Tibial nerve (tissue), 4 donors: ENCODE results near the gene CBFB. TPM values are rescaled to one million over a fixed set of nuclear protein-coding genes. Genes with fewer than 3 reads are reported as not detected.

Experiments used
- DNase-seq, 2 donors: peaks; one replicate each; pipeline ENCODE4 v3.0.0-alpha.2; 2019; ENCODE audit warnings: low spot score in 2 of 2
- H3K27ac ChIP-seq, 4 donors: fragments of 200-600 bp; sonication (generic) in 3 of 4; one replicate each; pipeline ENCODE4 v1.5.1; 2017 to 2019; ENCODE audit warnings: mild to moderate bottlenecking in 1 of 4
- H3K27me3 ChIP-seq, 2 donors: fragments of 200-600 bp; sonication (generic) in 1 of 2; one replicate each; pipeline versions ENCODE4 v1.5.1 to v1.6.0; 2017 to 2019
- H3K36me3 ChIP-seq, 3 donors: fragments of 200-600 bp; sonication (generic); one replicate each; pipeline ENCODE4 v1.5.1; 2018 to 2019
- H3K4me1 ChIP-seq, 4 donors: fragments of 200-600 bp; sonication (generic) in 3 of 4; one replicate each; pipeline ENCODE4 v1.5.1; 2017 to 2019
- H3K4me3 ChIP-seq, 4 donors: fragments of 200-600 bp; sonication (generic) in 3 of 4; one replicate each; pipeline ENCODE4 v1.5.1; 2017 to 2019; ENCODE audit warnings: mild to moderate bottlenecking in 1 of 4, moderate library complexity in 1 of 4
- H3K9me3 ChIP-seq, 4 donors: fragments of 200-600 bp; sonication (generic) in 3 of 4; one replicate each; pipeline ENCODE4 v1.5.1; 2017 to 2019
- CTCF ChIP-seq, 5 experiments: fragments of 200-600 bp in 3 of 5; fragments of 450-650 bp in 2 of 5; sonication (generic) in 3 of 5; IDR thresholded peaks; one replicate each; pipeline ENCODE4 v1.5.1; 2016 to 2019; ENCODE audit warnings: antibody characterized with exemption in 5 of 5, mild to moderate bottlenecking in 3 of 5, moderate library complexity in 2 of 5
- EP300 ChIP-seq, 2 donors: sonication (generic); formaldehyde crosslinking; IDR thresholded peaks; one replicate each; pipeline ENCODE4 v1.6.1; 2017; ENCODE audit warnings: antibody characterized with exemption in 2 of 2, mild to moderate bottlenecking in 1 of 2
- POLR2A ChIP-seq, 2 donors: fragments of 450-650 bp; IDR thresholded peaks; one replicate each; pipeline ENCODE4 v1.6.1; 2017; ENCODE audit warnings: antibody characterized with exemption in 2 of 2, mild to moderate bottlenecking in 2 of 2, moderate library complexity in 2 of 2
- WGBS, 2 donors: methylation state at CpG; one replicate each; pipeline ENCODE4 v1.1.5; 2018; 5-methylcytosine and 5-hydroxymethylcytosine counted together
- total RNA-seq, 4 donors: library from RNA; depleted of rRNA; stranded (reverse); fragments of >200 nt; gene quantifications; one replicate each; pipeline ENCODE4 v1.1.0, GENCODE V29; 2016

The CBFB gene
- total RNA-seq, 4 donors from 2014 or later, result 46.7 to 70.5 (median 59.9) TPM

- H3K9me3 ChIP-seq, result no peaks in the 10 kb centered on the region
- H3K27ac ChIP-seq, result peak overlapping the region; percentile 78 to 82 (median 80)
- H3K4me3 ChIP-seq, result peak overlapping the region; percentile 36 to 62 (median 58)
- WGBS, 2 donors, result 0% methylated on average over 47 of the region's 70 CpGs; no CpG with 5 or more reads in 1 of the 2 donors
- H3K27me3 ChIP-seq, result no peaks in the 10 kb centered on the region
- H3K4me1 ChIP-seq, result peaks cover 0 to 22% (median 10%) of the 10 kb centered on the region in 4 donors
- H3K36me3 ChIP-seq, result no peaks in the 10 kb centered on the region
- DNase-seq, result peak; percentile 61 to 65
- TF ChIP-seq CTCF (IDR thresholded peaks at IDR 0.05), result peak in 4 of 5 experiments; percentile 6 to 70 (median 25)
- peak in 1 of 2 donors; percentile 39 for TF ChIP-seq POLR2A (IDR thresholded peaks at IDR 0.05)
- peak in 1 of 2 donors; percentile 36 for TF ChIP-seq EP300 (IDR thresholded peaks at IDR 0.05)
Observed at GRCh38 chr16:67013823-67014633, 14.9 kb upstream of the CBFB start.

- H3K4me1 ChIP-seq, result peaks cover 0 to 22% (median 10%) of the 10 kb centered on the region in 4 donors
- no peaks in the 10 kb centered on the region for H3K9me3 ChIP-seq
- H3K4me3 ChIP-seq, result peak overlapping the region in 2 of 4 donors; percentile 57 to 62
- H3K36me3 ChIP-seq, result no peaks in the 10 kb centered on the region
- TF ChIP-seq CTCF (IDR thresholded peaks at IDR 0.05), result no peak
- TF ChIP-seq POLR2A (IDR thresholded peaks at IDR 0.05), result no peak
- no peak for TF ChIP-seq EP300 (IDR thresholded peaks at IDR 0.05)
- H3K27ac ChIP-seq, result peak overlapping the region in 3 of 4 donors; percentile 78 to 82 (median 79)
- no peaks in the 10 kb centered on the region for H3K27me3 ChIP-seq
- WGBS, 2 donors, result 52 to 58% methylated on average over 6 of the region's 6 CpGs
- peak in 1 of 2 donors; percentile 10 for DNase-seq
Observed at GRCh38 chr16:67014634-67015312, 14.2 kb upstream of the CBFB start.

DNA sequence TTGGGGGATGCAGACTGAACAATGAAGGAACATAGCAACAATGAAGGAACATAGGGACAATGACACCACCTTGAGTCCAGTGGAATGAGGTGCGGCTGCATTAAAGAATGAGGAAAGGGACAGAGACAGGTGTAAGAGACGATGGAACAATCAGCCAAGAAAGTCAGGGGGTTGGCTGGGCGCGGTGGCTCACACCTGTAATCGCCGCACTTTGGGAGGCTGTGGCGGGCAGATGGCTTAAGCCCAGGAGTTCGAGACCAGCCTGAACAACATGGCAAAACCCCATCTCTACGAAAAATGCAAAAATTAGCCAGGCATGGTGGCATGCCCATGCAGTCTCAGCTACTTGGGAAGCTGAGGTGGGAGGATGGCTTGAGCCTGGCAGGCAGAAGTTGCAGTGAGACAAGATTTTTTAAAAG, 13.6 kb upstream of the CBFB start:
- no peak overlapping the region for H3K4me3 ChIP-seq
- H3K36me3 ChIP-seq, result no peaks in the 10 kb centered on the region
- DNase-seq, result peak in 1 of 2 donors; percentile 9
- WGBS, 2 donors, result 96 to 99% methylated on average over 9 of the region's 9 CpGs
- H3K27me3 ChIP-seq, result no peaks in the 10 kb centered on the region
- H3K27ac ChIP-seq, result peak overlapping the region in 2 of 4 donors; percentile 79 to 82
- H3K4me1 ChIP-seq, result peaks cover 0 to 22% (median 10%) of the 10 kb centered on the region in 4 donors
- no peaks in the 10 kb centered on the region for H3K9me3 ChIP-seq
- no peak for TF ChIP-seq POLR2A (IDR thresholded peaks at IDR 0.05)
- TF ChIP-seq EP300 (IDR thresholded peaks at IDR 0.05), result no peak
- TF ChIP-seq CTCF (IDR thresholded peaks at IDR 0.05), result no peak

GRCh38 chr16:67016143-67016542, 12.8 kb upstream of the CBFB start:
- H3K4me1 ChIP-seq, result peaks cover 0 to 22% (median 10%) of the 10 kb centered on the region in 4 donors
- no peak overlapping the region for H3K4me3 ChIP-seq
- no peak for DNase-seq
- H3K27ac ChIP-seq, result no peak overlapping the region
- no peak for TF ChIP-seq EP300 (IDR thresholded peaks at IDR 0.05)
- TF ChIP-seq CTCF (IDR thresholded peaks at IDR 0.05), result no peak
- no peak for TF ChIP-seq POLR2A (IDR thresholded peaks at IDR 0.05)
- H3K9me3 ChIP-seq, result no peaks in the 10 kb centered on the region
- H3K27me3 ChIP-seq, result no peaks in the 10 kb centered on the region
- no peaks in the 10 kb centered on the region for H3K36me3 ChIP-seq
